ENCODE data around the gene CMTM2.

Gene CMTM2

DNA sequence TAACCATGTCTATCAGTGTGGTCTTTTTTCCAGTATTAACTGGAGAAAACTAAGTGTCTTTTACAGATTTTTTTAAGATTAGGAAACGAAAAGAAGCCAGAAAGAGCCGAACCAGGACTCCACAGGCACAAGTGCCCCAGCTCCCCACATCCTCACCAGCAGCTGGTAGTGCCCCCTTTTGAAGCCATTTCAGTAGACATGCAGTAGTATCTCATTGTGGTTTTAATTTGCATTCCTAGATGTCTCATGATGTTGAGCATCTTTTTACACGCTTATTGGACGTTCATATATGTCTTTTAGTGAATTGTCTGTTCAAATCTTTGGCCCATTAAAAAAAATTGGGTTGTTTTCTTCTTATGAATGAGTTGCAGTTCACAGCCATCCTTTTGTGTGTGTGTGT, 20.5 kb downstream of the CMTM2 start:
- Mint-ChIP-seq H3K36me3 (ENCODE audit: low read depth) (no peaks in the 10 kb centered on the region), H3K27ac (no peak overlapping the region), H3K4me1 (peaks cover 27% of the 10 kb centered on the region), H3K27me3 (ENCODE audit: low read depth, poor library complexity) (peaks cover 5% of the 10 kb centered on the region), H3K4me3 (no peak overlapping the region), H3K9me3 (no peaks in the 10 kb centered on the region)
- TF ChIP-seq, protein P1, sequence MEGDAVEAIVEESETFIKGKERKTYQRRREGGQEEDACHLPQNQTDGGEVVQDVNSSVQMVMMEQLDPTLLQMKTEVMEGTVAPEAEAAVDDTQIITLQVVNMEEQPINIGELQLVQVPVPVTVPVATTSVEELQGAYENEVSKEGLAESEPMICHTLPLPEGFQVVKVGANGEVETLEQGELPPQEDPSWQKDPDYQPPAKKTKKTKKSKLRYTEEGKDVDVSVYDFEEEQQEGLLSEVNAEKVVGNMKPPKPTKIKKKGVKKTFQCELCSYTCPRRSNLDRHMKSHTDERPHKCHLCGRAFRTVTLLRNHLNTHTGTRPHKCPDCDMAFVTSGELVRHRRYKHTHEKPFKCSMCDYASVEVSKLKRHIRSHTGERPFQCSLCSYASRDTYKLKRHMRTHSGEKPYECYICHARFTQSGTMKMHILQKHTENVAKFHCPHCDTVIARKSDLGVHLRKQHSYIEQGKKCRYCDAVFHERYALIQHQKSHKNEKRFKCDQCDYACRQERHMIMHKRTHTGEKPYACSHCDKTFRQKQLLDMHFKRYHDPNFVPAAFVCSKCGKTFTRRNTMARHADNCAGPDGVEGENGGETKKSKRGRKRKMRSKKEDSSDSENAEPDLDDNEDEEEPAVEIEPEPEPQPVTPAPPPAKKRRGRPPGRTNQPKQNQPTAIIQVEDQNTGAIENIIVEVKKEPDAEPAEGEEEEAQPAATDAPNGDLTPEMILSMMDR (IDR thresholded peaks at IDR 0.05) = no peak
- DNase-seq = no peak

DNA sequence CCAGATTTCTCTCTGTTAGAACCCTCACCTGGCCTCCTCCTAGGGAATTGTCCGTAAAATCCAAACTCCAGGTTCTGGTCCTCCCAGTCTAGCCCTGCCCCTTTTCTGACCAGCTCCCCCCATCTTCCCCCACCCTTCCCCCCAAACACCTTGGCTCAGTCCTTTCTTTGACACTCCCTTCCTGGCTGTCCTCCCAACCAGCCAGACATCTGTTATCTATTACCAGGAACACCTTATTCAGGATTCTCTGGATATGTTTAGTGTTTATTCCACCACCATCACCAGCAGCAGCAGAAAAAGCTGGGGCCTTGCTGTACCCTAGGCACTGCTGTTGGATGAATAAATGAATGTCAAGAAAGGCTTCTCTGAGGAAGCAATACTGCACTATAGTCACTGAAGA, 21.2 kb downstream of the CMTM2 start:
- TF ChIP-seq, protein P1 (IDR thresholded peaks at IDR 0.05) = no peak

DNA sequence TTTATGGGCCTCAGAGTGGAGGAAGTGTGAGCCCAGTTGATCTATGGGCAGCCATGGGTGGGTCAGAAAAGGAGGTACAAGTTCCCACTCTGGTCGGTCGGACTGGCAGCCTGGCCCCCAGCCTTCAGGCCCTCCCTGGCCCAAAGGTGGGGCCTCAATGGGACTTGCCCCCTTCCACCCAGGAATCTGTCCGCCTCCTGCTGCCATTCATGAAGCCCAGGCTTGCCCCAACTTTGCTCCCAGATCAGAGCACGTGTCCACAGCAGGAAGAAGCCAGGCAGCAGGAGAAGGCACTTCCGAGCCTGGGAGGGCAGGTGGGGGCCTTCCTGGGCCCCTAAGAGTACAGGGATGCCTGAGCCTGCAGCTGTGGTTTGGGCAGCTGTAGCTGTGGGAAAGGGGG, 22.2 kb downstream of the CMTM2 start:
- TF ChIP-seq, protein P1 (IDR thresholded peaks at IDR 0.05) = no peak
- DNase-seq = no peak
- peaks cover 5% of the 10 kb centered on the region for H3K27me3 Mint-ChIP-seq (ENCODE audit: low read depth, poor library complexity)
- H3K4me3 Mint-ChIP-seq = no peak overlapping the region
- no peak overlapping the region for H3K27ac Mint-ChIP-seq
- no peaks in the 10 kb centered on the region for H3K9me3 Mint-ChIP-seq
- H3K36me3 Mint-ChIP-seq (ENCODE audit: low read depth) = no peaks in the 10 kb centered on the region
- H3K4me1 Mint-ChIP-seq = peaks cover 34% of the 10 kb centered on the region

More for the DNA sequence above, 21.2 kb downstream of the CMTM2 start:
- no peaks in the 10 kb centered on the region for H3K9me3 Mint-ChIP-seq
- no peak for DNase-seq
- peaks cover 27% of the 10 kb centered on the region for H3K4me1 Mint-ChIP-seq
- no peak overlapping the region for H3K4me3 Mint-ChIP-seq
- H3K36me3 Mint-ChIP-seq (ENCODE audit: low read depth) = no peaks in the 10 kb centered on the region
- peaks cover 5% of the 10 kb centered on the region for H3K27me3 Mint-ChIP-seq (ENCODE audit: low read depth, poor library complexity)
- H3K27ac Mint-ChIP-seq = no peak overlapping the region

DNA sequence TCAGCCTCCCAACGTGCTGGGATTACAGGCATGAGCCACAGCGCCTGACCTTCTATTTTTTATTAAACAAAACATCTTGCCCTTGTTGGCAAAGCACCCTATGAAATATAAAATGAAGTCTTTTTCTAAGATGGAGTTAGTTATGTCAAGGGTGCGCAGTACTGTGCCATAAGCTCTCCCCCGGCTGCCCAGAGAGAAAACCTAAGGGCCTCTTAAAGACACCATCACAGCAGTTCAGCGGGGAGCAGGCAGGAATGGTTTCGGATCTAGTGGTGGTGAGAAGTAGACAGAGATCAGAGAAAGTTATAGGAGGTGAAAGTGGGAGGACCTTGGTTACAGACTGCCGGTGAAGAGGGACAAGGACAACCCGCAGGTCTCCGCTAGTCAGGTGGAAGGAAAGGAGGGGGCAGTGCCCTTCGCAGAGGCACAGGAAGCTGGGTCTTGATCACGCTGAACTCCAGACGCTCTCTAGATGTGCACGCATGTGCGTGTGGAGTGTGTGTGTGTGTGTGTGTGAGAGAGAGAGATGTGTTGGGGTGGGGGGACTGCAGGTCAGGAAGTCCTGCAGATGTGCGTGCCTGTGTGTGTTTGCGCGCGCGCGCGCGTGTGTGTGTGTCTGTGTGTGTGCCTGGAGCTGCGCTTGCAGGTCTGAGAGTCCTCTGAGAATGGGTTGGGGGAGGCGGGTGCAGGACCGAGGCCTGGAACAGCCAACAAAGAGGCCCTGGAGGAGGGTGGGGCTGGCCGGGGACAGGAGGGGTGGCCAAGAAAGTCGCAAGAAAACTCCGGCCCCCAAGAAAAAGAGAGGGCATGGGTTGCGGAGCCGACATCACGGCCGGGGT, 24.5 kb downstream of the CMTM2 start:
- Mint-ChIP-seq H3K27me3 (ENCODE audit: low read depth, poor library complexity) (peaks cover 5% of the 10 kb centered on the region), H3K9me3 (no peaks in the 10 kb centered on the region), H3K4me3 (peak overlapping the region; percentile 91), H3K4me1 (peaks cover 51% of the 10 kb centered on the region), H3K27ac (peak overlapping the region; percentile 95), H3K36me3 (ENCODE audit: low read depth) (peaks cover 2% of the 10 kb centered on the region)
- TF ChIP-seq, protein P1 (IDR thresholded peaks at IDR 0.05) = no peak
- DNase-seq = peak; percentile 68

DNA sequence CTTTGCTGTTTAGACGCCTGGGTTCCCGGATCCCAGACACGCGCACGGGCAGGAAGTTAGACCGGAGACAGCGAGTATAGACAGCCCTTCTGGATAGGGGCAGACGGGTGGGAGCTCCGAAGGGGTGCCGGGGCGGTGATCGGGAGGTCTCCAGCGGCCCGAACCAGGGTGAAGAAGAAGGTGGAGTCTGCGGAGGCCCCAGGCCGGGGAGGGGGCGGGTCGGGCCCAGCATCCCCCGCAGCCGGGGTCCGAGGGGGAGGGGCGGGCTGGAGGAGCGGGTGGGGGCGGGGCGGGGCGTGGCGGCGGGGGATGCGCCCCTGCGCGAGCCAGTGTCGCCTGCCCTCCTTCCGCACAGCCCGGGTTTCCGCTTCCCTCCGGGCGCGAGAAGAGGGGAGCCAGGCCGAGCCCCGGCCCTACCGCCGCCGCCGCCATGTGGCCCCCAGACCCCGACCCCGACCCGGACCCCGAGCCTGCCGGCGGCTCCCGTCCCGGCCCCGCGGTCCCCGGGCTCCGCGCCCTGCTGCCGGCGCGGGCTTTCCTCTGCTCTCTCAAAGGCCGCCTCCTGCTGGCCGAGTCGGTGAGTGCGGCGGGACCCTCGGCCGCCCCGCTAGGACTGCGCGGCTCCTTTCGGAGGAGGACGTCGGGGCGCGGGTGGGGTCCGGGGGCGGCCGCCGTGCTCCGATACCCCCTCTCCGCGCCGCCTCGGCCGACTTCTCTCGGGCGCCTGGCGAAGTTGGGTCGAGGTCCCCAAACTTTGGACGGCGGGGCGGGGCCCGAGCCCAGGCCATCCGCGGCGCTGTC, 25.3 kb downstream of the CMTM2 start, which contains the start of gene CMTM3:
Gene CMTM3 (plus strand): TSS at position 329 of the 801 bp plus-strand sequence. CDS start 102 bp downstream, at position 431.
- peaks cover 5% of the 10 kb centered on the region for H3K27me3 Mint-ChIP-seq (ENCODE audit: low read depth, poor library complexity)
- peaks cover 53% of the 10 kb centered on the region for H3K4me1 Mint-ChIP-seq
- H3K36me3 Mint-ChIP-seq (ENCODE audit: low read depth) = peaks cover 4% of the 10 kb centered on the region
- peak within 1 kb of the TSS; percentile 95 for H3K27ac Mint-ChIP-seq
- DNase-seq = peak; percentile 87
- TF ChIP-seq, protein P1 (IDR thresholded peaks at IDR 0.05) = peak; percentile 54
- H3K4me3 Mint-ChIP-seq = peak within 1 kb of the TSS; percentile 91
- no peaks in the 10 kb centered on the region for H3K9me3 Mint-ChIP-seq

Measured in nephron progenitor cell (in vitro differentiated cells).